ENCODE measurements around the gene STXBP5L. TPM values are rescaled to one million over a fixed set of nuclear protein-coding genes. Genes with fewer than 3 reads are reported as not detected.
"Not testable (repeated sequence)": the region's sequence is repeated elsewhere in the genome, so short reads cannot be mapped to it uniquely, and the experiment has no call there.

Gene STXBP5L
- total RNA-seq, 1 donor from 2014 or later: 2.1 TPM

GRCh38 chr3:121436641-121437040 is 528.6 kb downstream of the STXBP5L start:
- no peak overlapping the region for H3K27ac Mint-ChIP-seq (ENCODE audit: unreplicated experiment)
- H3K27me3 ChIP-seq (ENCODE audit: insufficient read depth, low read length): no peaks in the 10 kb centered on the region

GRCh38 chr3:121443456-121443855 is 535.5 kb downstream of the STXBP5L start:
- H3K9me3 Mint-ChIP-seq (ENCODE audit: unreplicated experiment): no peaks in the 10 kb centered on the region
- H3K27ac ChIP-seq (ENCODE audit: low read depth, low read length): no peak overlapping the region
- TF ChIP-seq EZH2 (IDR thresholded peaks at IDR 0.05; ENCODE audit: insufficient read depth, low read length) (no peak), CTCF (IDR thresholded peaks at IDR 0.05; ENCODE audit: insufficient read depth, low read depth, low read length) (no peak)
- H3K27me3 Mint-ChIP-seq (ENCODE audit: low read depth, unreplicated experiment): no peaks in the 10 kb centered on the region
- no peaks in the 10 kb centered on the region for H3K4me1 ChIP-seq (ENCODE audit: insufficient read depth, low read length)
- no peak overlapping the region for H3K27ac Mint-ChIP-seq (ENCODE audit: unreplicated experiment)
- no peak overlapping the region for H3K9ac ChIP-seq (ENCODE audit: low read length)
- no peaks in the 10 kb centered on the region for H4K20me1 ChIP-seq (ENCODE audit: insufficient read depth, low read length)
- H3K36me3 ChIP-seq (ENCODE audit: insufficient read depth, low read length): peaks cover 1% of the 10 kb centered on the region
- no peak overlapping the region for H2AFZ ChIP-seq (ENCODE audit: low read depth, low read length)
- H3K27me3 ChIP-seq (ENCODE audit: insufficient read depth, low read length): no peaks in the 10 kb centered on the region
- no peaks in the 10 kb centered on the region for H3K4me1 Mint-ChIP-seq (ENCODE audit: low read depth, unreplicated experiment)
- no peak overlapping the region for H3K4me3 ChIP-seq (ENCODE audit: insufficient read depth, low read depth, low read length)
- H3K9me3 ChIP-seq (ENCODE audit: insufficient read depth, low read depth, low read length): no peaks in the 10 kb centered on the region
- no peak overlapping the region for H3K4me2 ChIP-seq (ENCODE audit: low read length)
- DNase-seq (ENCODE audit: low read depth) (no peak), FAIRE-seq (no peak)
- H3K79me2 ChIP-seq (ENCODE audit: insufficient read depth, low read length): no peaks in the 10 kb centered on the region
- no peaks in the 10 kb centered on the region for H3K36me3 Mint-ChIP-seq (ENCODE audit: low read depth, unreplicated experiment)
- no peak overlapping the region for H3K4me3 Mint-ChIP-seq (ENCODE audit: unreplicated experiment)

More at GRCh38 chr3:121436641-121437040, 528.6 kb downstream of the STXBP5L start:
- Histone ChIP-seq H3K4me3 (ENCODE audit: insufficient read depth, low read depth, low read length) (no peak overlapping the region), H3K27ac (ENCODE audit: low read depth, low read length) (no peak overlapping the region), H3K9ac (ENCODE audit: low read length) (no peak overlapping the region), H3K4me1 (ENCODE audit: insufficient read depth, low read length) (no peaks in the 10 kb centered on the region), H3K36me3 (ENCODE audit: insufficient read depth, low read length) (peaks cover 5% of the 10 kb centered on the region), H3K79me2 (ENCODE audit: insufficient read depth, low read length) (no peaks in the 10 kb centered on the region), H4K20me1 (ENCODE audit: insufficient read depth, low read length) (no peaks in the 10 kb centered on the region), H3K4me2 (ENCODE audit: low read length) (no peak overlapping the region), H3K9me3 (ENCODE audit: insufficient read depth, low read depth, low read length) (no peaks in the 10 kb centered on the region), H2AFZ (ENCODE audit: low read depth, low read length) (no peak overlapping the region)
- no peaks in the 10 kb centered on the region for H3K27me3 Mint-ChIP-seq (ENCODE audit: low read depth, unreplicated experiment)
- H3K36me3 Mint-ChIP-seq (ENCODE audit: low read depth, unreplicated experiment): no peaks in the 10 kb centered on the region
- no peak overlapping the region for H3K4me3 Mint-ChIP-seq (ENCODE audit: unreplicated experiment)
- FAIRE-seq (no peak), DNase-seq (ENCODE audit: low read depth) (no peak)
- H3K4me1 Mint-ChIP-seq (ENCODE audit: low read depth, unreplicated experiment): peaks cover 4% of the 10 kb centered on the region
- TF ChIP-seq EZH2 (IDR thresholded peaks at IDR 0.05; ENCODE audit: insufficient read depth, low read length) (no peak), CTCF (IDR thresholded peaks at IDR 0.05; ENCODE audit: insufficient read depth, low read depth, low read length) (no peak)
- no peaks in the 10 kb centered on the region for H3K9me3 Mint-ChIP-seq (ENCODE audit: unreplicated experiment)

- H3K27ac ChIP-seq (ENCODE audit: low read depth, low read length); H4K20me1 ChIP-seq (ENCODE audit: insufficient read depth, low read length); H3K36me3 ChIP-seq (ENCODE audit: insufficient read depth, low read length); H3K4me1 ChIP-seq (ENCODE audit: insufficient read depth, low read length); H3K4me3 Mint-ChIP-seq (ENCODE audit: unreplicated experiment); H3K4me1 Mint-ChIP-seq (ENCODE audit: low read depth, unreplicated experiment); H3K9ac ChIP-seq (ENCODE audit: low read length); H2AFZ ChIP-seq (ENCODE audit: low read depth, low read length); H3K4me3 ChIP-seq (ENCODE audit: insufficient read depth, low read depth, low read length); H3K4me2 ChIP-seq (ENCODE audit: low read length); H3K36me3 Mint-ChIP-seq (ENCODE audit: low read depth, unreplicated experiment); H3K27me3 ChIP-seq (ENCODE audit: insufficient read depth, low read length); H3K27ac Mint-ChIP-seq (ENCODE audit: unreplicated experiment); H3K9me3 Mint-ChIP-seq (ENCODE audit: unreplicated experiment); H3K27me3 Mint-ChIP-seq (ENCODE audit: low read depth, unreplicated experiment); FAIRE-seq; H3K9me3 ChIP-seq (ENCODE audit: insufficient read depth, low read depth, low read length); DNase-seq (ENCODE audit: low read depth); H3K79me2 ChIP-seq (ENCODE audit: insufficient read depth, low read length): not testable (repeated sequence)
These were observed 543.7 kb downstream of the STXBP5L start for GRCh38 chr3:121451752-121452151.

All from astrocyte (in vitro differentiated cells and primary cell).